Measurements from ENCODE around the gene PEX12. TPM values are rescaled to one million over a fixed set of nuclear protein-coding genes. Genes with fewer than 3 reads are reported as not detected.
A peak's percentile ranks its signal among the peaks of the same experiment; 100 is the strongest.
"Not testable (repeated sequence)": the region's sequence is repeated elsewhere in the genome, so short reads cannot be mapped to it uniquely, and the experiment has no call there.

PEX12 gene
- total RNA-seq, 1 experiment from 2014 or later = 5.4 TPM

- no peak for DNase-seq
- no peaks in the 10 kb centered on the region for H4K20me1 ChIP-seq (ENCODE audit: insufficient read depth, low read depth, low read length)
- H3K79me2 ChIP-seq (ENCODE audit: low read length) = no peaks in the 10 kb centered on the region
- no peak overlapping the region for H3K9ac ChIP-seq (ENCODE audit: low read length)
- no peak overlapping the region for H3K27ac ChIP-seq (ENCODE audit: low read length)
- H3K27me3 ChIP-seq (ENCODE audit: low read length) = no peaks in the 10 kb centered on the region
- H3K4me1 ChIP-seq (ENCODE audit: low read length) = peaks cover 9% of the 10 kb centered on the region
- H3K9me2 ChIP-seq (replicated peaks; ENCODE audit: insufficient read depth, low read length) = no peaks in the 10 kb centered on the region
- peak overlapping the region; percentile 41 for H3K4me2 ChIP-seq (ENCODE audit: low read depth, low read length, poor library complexity, severe bottlenecking)
- no peaks in the 10 kb centered on the region for H3K9me3 ChIP-seq (ENCODE audit: low read length)
- no peak overlapping the region for H3K4me3 ChIP-seq (ENCODE audit: low read length)
- H3K36me3 ChIP-seq (ENCODE audit: insufficient read depth, low read length) = no peaks in the 10 kb centered on the region
- H2AFZ ChIP-seq (ENCODE audit: low read length) = 0 out of 2 replicates have a peak overlapping the region, but pooled peaks have one; percentile 41
Measured at GRCh38 chr17:35540589-35541404, 37.6 kb downstream of the PEX12 start.

DNA sequence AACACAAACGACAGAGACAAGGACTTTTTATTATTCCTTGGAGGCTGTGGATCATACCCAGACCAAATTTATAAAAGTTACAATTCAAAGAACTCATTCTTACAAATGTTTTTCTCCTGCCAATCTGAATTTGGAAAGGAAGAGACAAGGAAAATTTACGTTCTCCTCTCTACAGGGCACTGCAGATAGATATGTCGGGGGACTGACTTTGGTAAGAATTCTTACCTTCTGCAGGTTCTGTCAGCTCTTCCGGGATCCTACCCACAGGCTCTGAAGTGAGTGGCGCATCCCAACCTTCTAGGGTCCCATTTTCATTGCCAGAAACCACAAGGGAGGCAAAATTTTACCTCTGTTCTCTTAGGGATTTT is 38.7 kb downstream of the PEX12 start:
- Histone ChIP-seq H3K27me3 (ENCODE audit: low read length) (no peaks in the 10 kb centered on the region), H3K9ac (ENCODE audit: low read length) (no peak overlapping the region), H3K27ac (ENCODE audit: low read length) (no peak overlapping the region), H3K4me1 (ENCODE audit: low read length) (peaks cover 9% of the 10 kb centered on the region), H4K20me1 (ENCODE audit: insufficient read depth, low read depth, low read length) (no peaks in the 10 kb centered on the region), H3K4me3 (ENCODE audit: low read length) (no peak overlapping the region), H3K9me3 (ENCODE audit: low read length) (no peaks in the 10 kb centered on the region), H3K9me2 (replicated peaks; ENCODE audit: insufficient read depth, low read length) (no peaks in the 10 kb centered on the region), H3K36me3 (ENCODE audit: insufficient read depth, low read length) (no peaks in the 10 kb centered on the region), H2AFZ (ENCODE audit: low read length) (no peak overlapping the region), H3K79me2 (ENCODE audit: low read length) (no peaks in the 10 kb centered on the region), H3K4me2 (ENCODE audit: low read depth, low read length, poor library complexity, severe bottlenecking) (no peak overlapping the region)
- no peak for DNase-seq

DNA sequence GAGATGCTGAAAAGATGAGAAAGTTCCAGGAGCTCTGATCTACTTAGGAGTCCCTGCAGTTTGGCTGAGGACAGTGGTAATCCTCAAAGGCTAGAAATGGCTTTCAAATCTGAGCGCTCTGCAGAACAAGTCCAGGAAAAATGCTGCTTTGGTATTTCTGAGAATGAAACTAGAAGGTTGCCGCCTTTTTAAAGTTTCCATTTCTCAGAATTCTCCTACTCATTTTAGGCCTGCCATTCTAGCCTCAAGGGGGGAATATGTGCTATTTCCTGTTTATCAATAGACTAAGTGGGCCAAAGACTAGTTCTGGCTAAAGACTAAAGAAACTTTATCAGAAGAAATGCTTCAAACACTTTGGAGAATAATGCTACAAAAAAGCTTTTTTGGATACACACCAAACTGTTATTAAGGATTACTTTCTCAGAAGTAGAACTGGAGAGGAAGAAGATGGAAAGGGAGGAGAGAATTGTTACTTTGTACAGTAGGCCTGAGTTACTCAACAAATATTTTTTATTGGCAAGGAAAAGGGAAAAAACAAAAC is 40.7 kb downstream of the PEX12 start, which contains the start of gene SLFN12L:
SLFN12L (minus strand) TSS at position 78 of the 541 bp plus-strand sequence. CDS start 15,314 bp downstream, outside the sequence.
- H4K20me1 ChIP-seq (ENCODE audit: insufficient read depth, low read depth, low read length) = no peaks in the 10 kb centered on the region
- no peak within 1 kb of the TSS for H2AFZ ChIP-seq (ENCODE audit: low read length)
- no peaks in the 10 kb centered on the region for H3K79me2 ChIP-seq (ENCODE audit: low read length)
- H3K9ac ChIP-seq (ENCODE audit: low read length) = no peak within 1 kb of the TSS
- H3K4me2 ChIP-seq (ENCODE audit: low read depth, low read length, poor library complexity, severe bottlenecking) = no peak within 1 kb of the TSS
- H3K9me2 ChIP-seq (replicated peaks; ENCODE audit: insufficient read depth, low read length) = no peaks in the 10 kb centered on the region
- DNase-seq = no peak
- H3K27ac ChIP-seq (ENCODE audit: low read length) = no peak within 1 kb of the TSS
- H3K4me1 ChIP-seq (ENCODE audit: low read length) = peaks cover 9% of the 10 kb centered on the region
- no peak within 1 kb of the TSS for H3K4me3 ChIP-seq (ENCODE audit: low read length)
- H3K36me3 ChIP-seq (ENCODE audit: insufficient read depth, low read length) = no peaks in the 10 kb centered on the region
- H3K27me3 ChIP-seq (ENCODE audit: low read length) = no peaks in the 10 kb centered on the region
- no peaks in the 10 kb centered on the region for H3K9me3 ChIP-seq (ENCODE audit: low read length)

- no peaks in the 10 kb centered on the region for H4K20me1 ChIP-seq (ENCODE audit: insufficient read depth, low read depth, low read length)
- no peaks in the 10 kb centered on the region for H3K36me3 ChIP-seq (ENCODE audit: insufficient read depth, low read length)
- no peak overlapping the region for H3K4me2 ChIP-seq (ENCODE audit: low read depth, low read length, poor library complexity, severe bottlenecking)
- no peaks in the 10 kb centered on the region for H3K27me3 ChIP-seq (ENCODE audit: low read length)
- no peak overlapping the region for H3K27ac ChIP-seq (ENCODE audit: low read length)
- H3K9ac ChIP-seq (ENCODE audit: low read length) = no peak overlapping the region
- H3K9me2 ChIP-seq (replicated peaks; ENCODE audit: insufficient read depth, low read length) = no peaks in the 10 kb centered on the region
- no peak overlapping the region for H3K4me3 ChIP-seq (ENCODE audit: low read length)
- no peaks in the 10 kb centered on the region for H3K9me3 ChIP-seq (ENCODE audit: low read length)
- no peak overlapping the region for H2AFZ ChIP-seq (ENCODE audit: low read length)
- no peak for DNase-seq
- H3K79me2 ChIP-seq (ENCODE audit: low read length) = no peaks in the 10 kb centered on the region
- H3K4me1 ChIP-seq (ENCODE audit: low read length) = peaks cover 9% of the 10 kb centered on the region
Measured at GRCh38 chr17:35536664-35537171, 41.7 kb downstream of the PEX12 start.

DNA sequence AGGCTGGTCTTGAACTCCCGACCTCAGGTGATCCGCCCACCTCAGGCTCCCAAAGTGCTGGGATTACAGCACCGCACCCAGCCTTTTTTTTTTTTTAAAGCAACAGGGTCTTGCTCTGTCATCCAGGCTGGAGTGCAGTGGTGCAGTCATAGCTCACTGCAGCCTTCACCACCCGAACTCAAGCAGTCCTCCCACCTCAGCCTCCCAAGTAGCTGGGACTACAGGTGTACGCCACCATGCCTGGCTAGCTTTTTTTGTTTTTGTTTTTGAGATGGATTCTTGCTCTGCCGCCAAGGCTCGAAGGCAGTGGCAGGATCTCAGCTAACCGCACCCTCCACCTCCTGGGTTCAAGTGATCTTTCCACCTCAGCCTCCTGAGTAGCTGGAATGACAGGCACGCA is 43.0 kb downstream of the PEX12 start:
- not testable (repeated sequence) for H3K9me2 ChIP-seq (replicated peaks; ENCODE audit: insufficient read depth, low read length); H3K27ac ChIP-seq (ENCODE audit: low read length); H3K27me3 ChIP-seq (ENCODE audit: low read length); H3K4me1 ChIP-seq (ENCODE audit: low read length); DNase-seq; H4K20me1 ChIP-seq (ENCODE audit: insufficient read depth, low read depth, low read length); H3K9ac ChIP-seq (ENCODE audit: low read length); H3K4me3 ChIP-seq (ENCODE audit: low read length); H3K36me3 ChIP-seq (ENCODE audit: insufficient read depth, low read length); H3K9me3 ChIP-seq (ENCODE audit: low read length); H2AFZ ChIP-seq (ENCODE audit: low read length); H3K79me2 ChIP-seq (ENCODE audit: low read length); H3K4me2 ChIP-seq (ENCODE audit: low read depth, low read length, poor library complexity, severe bottlenecking)

GRCh38 chr17:35534576-35535093 is 43.7 kb downstream of the PEX12 start:
- no peaks in the 10 kb centered on the region for H3K36me3 ChIP-seq (ENCODE audit: insufficient read depth, low read length)
- no peaks in the 10 kb centered on the region for H3K79me2 ChIP-seq (ENCODE audit: low read length)
- peaks cover 1% of the 10 kb centered on the region; the same call in 1 of the 2 replicates for H3K4me1 ChIP-seq (ENCODE audit: low read length)
- no peaks in the 10 kb centered on the region for H3K9me3 ChIP-seq (ENCODE audit: low read length)
- H4K20me1 ChIP-seq (ENCODE audit: insufficient read depth, low read depth, low read length) = no peaks in the 10 kb centered on the region
- no peaks in the 10 kb centered on the region for H3K9me2 ChIP-seq (replicated peaks; ENCODE audit: insufficient read depth, low read length)
- no peak overlapping the region for H2AFZ ChIP-seq (ENCODE audit: low read length)
- H3K9ac ChIP-seq (ENCODE audit: low read length) = no peak overlapping the region
- H3K27ac ChIP-seq (ENCODE audit: low read length) = no peak overlapping the region
- no peak overlapping the region for H3K4me2 ChIP-seq (ENCODE audit: low read depth, low read length, poor library complexity, severe bottlenecking)
- H3K27me3 ChIP-seq (ENCODE audit: low read length) = no peaks in the 10 kb centered on the region
- H3K4me3 ChIP-seq (ENCODE audit: low read length) = no peak overlapping the region
- DNase-seq = no peak

DNA sequence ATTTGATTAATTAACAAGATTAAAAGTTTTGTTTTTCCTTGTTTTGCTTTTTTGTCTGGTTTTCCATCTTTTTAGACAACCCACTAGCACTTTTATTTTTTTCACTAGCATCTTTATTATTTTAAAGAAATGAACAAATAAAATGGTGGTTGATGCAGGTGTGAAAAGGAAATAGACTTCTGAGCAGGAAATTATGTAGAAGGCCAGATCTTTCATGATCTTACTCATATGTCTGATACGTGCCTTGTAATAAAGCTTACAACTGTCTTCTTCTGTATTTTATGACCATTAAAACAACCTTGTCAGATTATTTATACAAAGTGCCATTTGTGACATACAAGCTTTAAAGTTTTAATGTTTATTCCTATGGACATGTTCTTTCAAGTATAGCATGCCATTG is 47.2 kb downstream of the PEX12 start:
- H3K4me3 ChIP-seq (ENCODE audit: low read length) = no peak overlapping the region
- no peaks in the 10 kb centered on the region for H3K9me2 ChIP-seq (replicated peaks; ENCODE audit: insufficient read depth, low read length)
- DNase-seq = no peak
- no peak overlapping the region for H3K4me2 ChIP-seq (ENCODE audit: low read depth, low read length, poor library complexity, severe bottlenecking)
- H3K9ac ChIP-seq (ENCODE audit: low read length) = no peak overlapping the region
- no peaks in the 10 kb centered on the region for H3K4me1 ChIP-seq (ENCODE audit: low read length)
- no peak overlapping the region for H3K27ac ChIP-seq (ENCODE audit: low read length)
- H3K36me3 ChIP-seq (ENCODE audit: insufficient read depth, low read length) = no peaks in the 10 kb centered on the region
- H3K27me3 ChIP-seq (ENCODE audit: low read length) = no peaks in the 10 kb centered on the region
- H3K79me2 ChIP-seq (ENCODE audit: low read length) = no peaks in the 10 kb centered on the region
- H2AFZ ChIP-seq (ENCODE audit: low read length) = no peak overlapping the region
- no peaks in the 10 kb centered on the region for H4K20me1 ChIP-seq (ENCODE audit: insufficient read depth, low read depth, low read length)
- no peaks in the 10 kb centered on the region for H3K9me3 ChIP-seq (ENCODE audit: low read length)

- Histone ChIP-seq H4K20me1 (ENCODE audit: insufficient read depth, low read depth, low read length) (no peaks in the 10 kb centered on the region), H3K4me2 (ENCODE audit: low read depth, low read length, poor library complexity, severe bottlenecking) (no peak overlapping the region), H3K9me3 (ENCODE audit: low read length) (no peaks in the 10 kb centered on the region), H2AFZ (ENCODE audit: low read length) (no peak overlapping the region), H3K9ac (ENCODE audit: low read length) (no peak overlapping the region), H3K9me2 (replicated peaks; ENCODE audit: insufficient read depth, low read length) (no peaks in the 10 kb centered on the region), H3K4me3 (ENCODE audit: low read length) (no peak overlapping the region), H3K79me2 (ENCODE audit: low read length) (no peaks in the 10 kb centered on the region), H3K27me3 (ENCODE audit: low read length) (no peaks in the 10 kb centered on the region), H3K36me3 (ENCODE audit: insufficient read depth, low read length) (no peaks in the 10 kb centered on the region), H3K27ac (ENCODE audit: low read length) (no peak overlapping the region), H3K4me1 (ENCODE audit: low read length) (no peaks in the 10 kb centered on the region)
- DNase-seq = no peak
Measured at GRCh38 chr17:35529866-35530265, 48.5 kb downstream of the PEX12 start.

Data from Karpas-422 (cell line).